GM12892 (cell line): ENCODE results near the gene ALPP.
"Not testable (repeated sequence)": the region's sequence is repeated elsewhere in the genome, so short reads cannot be mapped to it uniquely, and the experiment has no call there.

ENCODE experiments used
- DNase-seq: peaks from one replicate; pipeline ENCODE4 v3.0.0; 2011; ENCODE audit not compliant: insufficient read length
- FAIRE-seq: peaks from 2 replicates; lab custom pipeline; 2011; peaks lifted over from hg19 to GRCh38; lab: Jason Lieb, UNC
- POLR2A ChIP-seq: IDR thresholded peaks from 2 replicates; pipeline ENCODE4 v1.6.1; 2011; ENCODE audit warnings: low read depth, low read length, control low read depth
- POLR2AphosphoS5 ChIP-seq: IDR thresholded peaks from 2 replicates; pipeline ENCODE4 v1.6.1; 2011; ENCODE audit warnings: low read depth, low read length, control low read depth
- TAF1 ChIP-seq: IDR thresholded peaks from 2 replicates; pipeline ENCODE4 v1.6.1; 2011; ENCODE audit warnings: low read depth, mild to moderate bottlenecking, control low read depth, low read length, borderline replicate concordance

Gene ALPP

GRCh38 chr2:232420073-232420454 lies 41.5 kb downstream of the ALPP start:
- no peak for DNase-seq
- TF ChIP-seq POLR2AphosphoS5 = no peak
- no peak for TF ChIP-seq POLR2A
- TF ChIP-seq TAF1 = no peak
- FAIRE-seq = no peak

- DNase-seq (no peak), FAIRE-seq (no peak)
- no peak for TF ChIP-seq TAF1
- TF ChIP-seq POLR2A = no peak
- TF ChIP-seq POLR2AphosphoS5 = no peak
These were observed 42.1 kb downstream of the ALPP start for GRCh38 chr2:232420463-232421188.

DNA sequence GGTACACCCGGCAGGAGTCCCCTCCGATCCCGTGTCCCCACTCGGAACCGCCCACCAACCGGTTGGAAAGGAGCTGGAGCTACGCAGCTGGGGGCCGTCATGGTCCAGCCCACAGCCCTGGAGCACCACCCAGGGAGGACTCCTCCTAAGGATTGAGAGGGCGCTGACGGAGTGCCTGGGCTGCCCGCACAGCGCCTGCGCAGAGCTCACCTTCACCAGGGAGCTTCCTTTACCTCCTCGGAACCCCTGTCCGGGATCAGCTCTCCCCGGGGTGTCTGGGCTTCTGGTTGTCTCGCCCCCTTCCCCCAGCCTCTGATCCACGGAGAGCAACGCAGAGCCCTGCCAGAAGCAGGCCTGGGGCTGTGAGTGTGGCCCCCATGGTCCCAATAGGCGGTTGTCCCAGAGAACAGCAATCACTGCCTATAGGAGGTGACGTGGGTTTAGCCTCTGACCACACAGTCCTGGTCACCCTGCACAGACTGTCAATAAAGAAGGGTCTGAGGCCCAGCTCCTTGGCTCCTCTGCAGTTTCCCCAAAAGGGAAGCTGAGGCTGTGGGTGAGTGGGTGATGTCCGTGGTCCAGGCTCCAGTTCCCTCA lies 42.7 kb downstream of the ALPP start:
- TF ChIP-seq TAF1 (no peak), POLR2A (no peak), POLR2AphosphoS5 (no peak)
- DNase-seq (no peak), FAIRE-seq (no peak)

DNA sequence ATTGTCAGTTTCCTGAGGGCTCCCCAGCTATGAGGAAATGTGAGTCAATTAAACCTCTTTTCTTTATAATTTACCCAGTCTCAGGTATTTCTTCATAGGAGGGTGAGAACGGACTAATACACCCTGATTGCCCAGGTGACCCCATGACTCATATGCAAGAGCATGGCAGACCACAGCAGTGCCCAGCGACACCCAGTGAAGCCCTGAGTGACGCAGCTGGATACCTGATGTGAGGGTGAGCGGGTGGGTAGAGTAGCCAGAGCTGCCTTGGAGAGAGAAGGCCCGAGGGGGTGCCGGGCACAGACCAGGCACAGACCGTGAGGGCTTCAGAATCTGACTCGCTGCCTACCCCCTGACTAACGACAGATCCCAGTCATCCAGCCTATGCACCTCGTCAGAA lies 43.5 kb downstream of the ALPP start:
- FAIRE-seq (no peak), DNase-seq (no peak)
- TF ChIP-seq POLR2AphosphoS5 = no peak
- TF ChIP-seq TAF1 = no peak
- no peak for TF ChIP-seq POLR2A

GRCh38 chr2:232422996-232423395 lies 44.4 kb downstream of the ALPP start:
- not testable (repeated sequence) for FAIRE-seq, DNase-seq

DNA sequence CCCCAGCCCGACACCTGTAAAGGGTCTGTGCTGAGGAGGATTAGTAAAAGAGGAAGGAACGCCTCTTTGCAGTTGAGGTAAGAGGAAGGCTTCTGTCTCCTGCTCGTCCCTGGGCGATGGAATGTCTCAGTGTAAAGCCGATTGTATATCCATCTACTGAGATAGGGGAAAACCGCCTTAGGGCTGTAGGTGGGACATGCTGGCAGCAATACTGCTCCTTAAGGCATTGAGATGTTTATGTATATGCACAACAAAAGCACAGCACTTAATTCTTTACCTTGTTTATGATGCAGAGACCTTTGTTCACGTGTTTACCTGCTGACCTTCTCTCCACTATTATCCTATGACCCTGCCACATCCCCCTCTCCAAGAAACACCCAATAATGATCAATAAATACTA lies 44.9 kb downstream of the ALPP start:
- FAIRE-seq, DNase-seq: not testable (repeated sequence)

DNA sequence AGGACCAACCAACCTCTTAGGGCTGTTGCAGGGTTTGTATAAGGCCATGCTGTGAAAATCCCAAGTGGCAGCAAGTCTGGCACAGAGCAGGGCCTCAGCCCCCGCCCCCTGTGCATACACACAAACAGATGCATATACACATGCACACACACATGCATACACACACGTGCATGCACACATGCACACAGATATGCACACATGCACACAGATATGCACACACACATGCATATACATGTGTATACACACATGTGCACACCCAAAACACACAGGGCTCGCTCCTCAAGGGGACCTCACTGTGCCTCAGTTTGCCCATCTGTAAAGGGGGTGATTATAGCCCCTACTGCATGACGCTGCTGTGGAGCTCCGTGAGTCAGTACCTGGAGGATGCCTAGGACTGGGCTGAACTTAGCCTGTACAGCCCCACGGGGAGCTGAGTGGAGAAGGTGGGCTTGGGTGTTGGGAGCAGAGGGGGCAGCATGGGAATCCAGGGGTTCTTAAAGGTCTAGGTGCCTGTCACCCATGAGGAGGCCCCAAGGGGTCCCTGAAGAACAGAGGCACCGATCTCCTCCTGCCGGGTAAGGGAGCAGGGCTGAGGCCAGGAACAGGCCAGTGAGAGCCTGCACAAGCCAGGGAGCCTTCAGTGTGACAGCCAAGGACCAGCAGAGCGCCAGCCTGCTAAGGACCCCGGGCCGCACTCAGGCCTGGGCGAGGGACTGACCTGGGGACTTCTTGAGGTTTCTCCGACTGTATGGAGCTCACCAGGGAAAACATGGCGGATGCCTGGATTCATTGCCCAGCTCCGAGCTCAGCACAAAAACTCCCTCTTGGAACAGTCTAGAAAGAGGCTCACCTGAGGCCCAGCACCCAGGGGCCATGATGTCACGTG lies 53.4 kb downstream of the ALPP start:
- TF ChIP-seq TAF1 (no peak), POLR2AphosphoS5 (no peak), POLR2A (no peak)
- DNase-seq = no peak
- no peak for FAIRE-seq
